ENCODE measurements around the gene CLCC1.

GRCh38 chr1:108969346-108969745 lies 6.1 kb upstream of the CLCC1 start:
- TF ChIP-seq, protein P1, sequence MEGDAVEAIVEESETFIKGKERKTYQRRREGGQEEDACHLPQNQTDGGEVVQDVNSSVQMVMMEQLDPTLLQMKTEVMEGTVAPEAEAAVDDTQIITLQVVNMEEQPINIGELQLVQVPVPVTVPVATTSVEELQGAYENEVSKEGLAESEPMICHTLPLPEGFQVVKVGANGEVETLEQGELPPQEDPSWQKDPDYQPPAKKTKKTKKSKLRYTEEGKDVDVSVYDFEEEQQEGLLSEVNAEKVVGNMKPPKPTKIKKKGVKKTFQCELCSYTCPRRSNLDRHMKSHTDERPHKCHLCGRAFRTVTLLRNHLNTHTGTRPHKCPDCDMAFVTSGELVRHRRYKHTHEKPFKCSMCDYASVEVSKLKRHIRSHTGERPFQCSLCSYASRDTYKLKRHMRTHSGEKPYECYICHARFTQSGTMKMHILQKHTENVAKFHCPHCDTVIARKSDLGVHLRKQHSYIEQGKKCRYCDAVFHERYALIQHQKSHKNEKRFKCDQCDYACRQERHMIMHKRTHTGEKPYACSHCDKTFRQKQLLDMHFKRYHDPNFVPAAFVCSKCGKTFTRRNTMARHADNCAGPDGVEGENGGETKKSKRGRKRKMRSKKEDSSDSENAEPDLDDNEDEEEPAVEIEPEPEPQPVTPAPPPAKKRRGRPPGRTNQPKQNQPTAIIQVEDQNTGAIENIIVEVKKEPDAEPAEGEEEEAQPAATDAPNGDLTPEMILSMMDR (conservative IDR thresholded peaks at IDR 0.05), result no peak
- TF ChIP-seq EZH2 (IDR thresholded peaks at IDR 0.05; ENCODE audit: low read depth), result no peak

Measured in PC-9 (cell line).